ENCODE measurements around the gene PTPRD. TPM values are rescaled to one million over a fixed set of nuclear protein-coding genes. Genes with fewer than 3 reads are reported as not detected.

The PTPRD gene
- total RNA-seq, 1 experiment from 2014 or later: 32.5 TPM

DNA sequence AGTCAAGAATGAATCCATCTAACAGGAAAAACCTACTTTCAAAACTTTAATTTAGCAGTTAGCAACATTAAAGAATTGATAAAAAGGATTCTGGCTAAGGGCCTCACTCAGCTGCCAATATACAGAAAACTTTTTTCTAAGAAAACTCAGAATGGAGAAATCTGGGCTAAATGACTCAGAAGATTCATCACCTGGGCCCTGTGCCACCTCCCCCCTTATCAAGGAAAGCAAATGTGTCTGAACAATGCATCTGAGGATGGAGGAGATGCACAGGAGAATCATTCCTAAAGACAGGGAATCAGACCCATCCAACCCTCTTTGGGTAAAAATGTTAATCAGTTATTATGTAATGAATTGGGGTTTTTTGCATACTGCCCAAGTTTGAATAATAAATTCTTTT is 2221.2 kb downstream of the PTPRD start:
- no peak overlapping the region for H2BK5ac ChIP-seq (ENCODE audit: insufficient read length, low read length)
- no peak overlapping the region for H2AFZ ChIP-seq (ENCODE audit: low read length)
- no peak overlapping the region for H3K27ac ChIP-seq (ENCODE audit: insufficient read length, low read depth, low read length)
- no peak overlapping the region for H2BK12ac ChIP-seq (ENCODE audit: insufficient read length, low read depth, low read length)
- H3K4ac ChIP-seq (ENCODE audit: low read depth, low read length): no peak overlapping the region
- H3K56ac ChIP-seq (ENCODE audit: insufficient read length, low read depth, low read length): no peak overlapping the region
- H3K9me3 Mint-ChIP-seq: no peaks in the 10 kb centered on the region
- no peak overlapping the region for H3K14ac ChIP-seq (ENCODE audit: insufficient read depth, low read length)
- no peak overlapping the region for H3K18ac ChIP-seq (ENCODE audit: insufficient read length, low read depth, low read length)
- no peaks in the 10 kb centered on the region for H3K36me3 Mint-ChIP-seq (ENCODE audit: insufficient read depth in 1 of 3, low read depth in 3 of 3)
- H2BK20ac ChIP-seq (ENCODE audit: low read depth, low read length, poor library complexity, severe bottlenecking): no peak overlapping the region
- H3K23me2 ChIP-seq (ENCODE audit: insufficient read length, low read depth, low read length, poor library complexity, severe bottlenecking): no peaks in the 10 kb centered on the region
- H3K4me2 ChIP-seq (ENCODE audit: insufficient read depth, insufficient read length, low read length): no peak overlapping the region
- H2AK5ac ChIP-seq (ENCODE audit: insufficient read length, low read length): no peak overlapping the region
- no peaks in the 10 kb centered on the region for H3K79me2 ChIP-seq (ENCODE audit: insufficient read depth, low read length)
- H4K8ac ChIP-seq (replicated peaks; ENCODE audit: insufficient read length, low read depth, low read length): no peak overlapping the region
- no peak overlapping the region for H2BK15ac ChIP-seq (ENCODE audit: low read depth, low read length)
- no peaks in the 10 kb centered on the region for H3K9me3 ChIP-seq (ENCODE audit: control insufficient read depth, low read depth, low read length)
- no peak overlapping the region for H4K91ac ChIP-seq (ENCODE audit: insufficient read length, low read depth, low read length)
- no peak overlapping the region for H3T11ph ChIP-seq (ENCODE audit: low read length)
- no peak overlapping the region for H2BK120ac ChIP-seq (ENCODE audit: low read depth, low read length, poor library complexity, severe bottlenecking)
- H3K23ac ChIP-seq (ENCODE audit: insufficient read length, low read depth, low read length): no peak overlapping the region
- no peak overlapping the region for H3K4me3 Mint-ChIP-seq
- H3K4me1 Mint-ChIP-seq: peaks cover 19 to 20% of the 10 kb centered on the region in 2 experiments
- no peak for DNase-seq
- H3K79me1 ChIP-seq (ENCODE audit: insufficient read depth, low read depth, low read length, poor library complexity, severe bottlenecking): no peaks in the 10 kb centered on the region
- H3K27me3 ChIP-seq (ENCODE audit: insufficient read depth, low read length): no peaks in the 10 kb centered on the region
- no peaks in the 10 kb centered on the region for H3K27me3 Mint-ChIP-seq (ENCODE audit: low read depth)
- H3K9ac ChIP-seq (ENCODE audit: extremely low read depth, insufficient read length, low read length): no peak overlapping the region
- H4K20me1 ChIP-seq (ENCODE audit: control insufficient read depth, insufficient read depth, insufficient read length): no peaks in the 10 kb centered on the region
- H4K5ac ChIP-seq (ENCODE audit: insufficient read length, low read depth, low read length): no peak overlapping the region
- TF ChIP-seq, protein P1, sequence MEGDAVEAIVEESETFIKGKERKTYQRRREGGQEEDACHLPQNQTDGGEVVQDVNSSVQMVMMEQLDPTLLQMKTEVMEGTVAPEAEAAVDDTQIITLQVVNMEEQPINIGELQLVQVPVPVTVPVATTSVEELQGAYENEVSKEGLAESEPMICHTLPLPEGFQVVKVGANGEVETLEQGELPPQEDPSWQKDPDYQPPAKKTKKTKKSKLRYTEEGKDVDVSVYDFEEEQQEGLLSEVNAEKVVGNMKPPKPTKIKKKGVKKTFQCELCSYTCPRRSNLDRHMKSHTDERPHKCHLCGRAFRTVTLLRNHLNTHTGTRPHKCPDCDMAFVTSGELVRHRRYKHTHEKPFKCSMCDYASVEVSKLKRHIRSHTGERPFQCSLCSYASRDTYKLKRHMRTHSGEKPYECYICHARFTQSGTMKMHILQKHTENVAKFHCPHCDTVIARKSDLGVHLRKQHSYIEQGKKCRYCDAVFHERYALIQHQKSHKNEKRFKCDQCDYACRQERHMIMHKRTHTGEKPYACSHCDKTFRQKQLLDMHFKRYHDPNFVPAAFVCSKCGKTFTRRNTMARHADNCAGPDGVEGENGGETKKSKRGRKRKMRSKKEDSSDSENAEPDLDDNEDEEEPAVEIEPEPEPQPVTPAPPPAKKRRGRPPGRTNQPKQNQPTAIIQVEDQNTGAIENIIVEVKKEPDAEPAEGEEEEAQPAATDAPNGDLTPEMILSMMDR (conservative IDR thresholded peaks at IDR 0.05): no peak
- H3K4me1 ChIP-seq (ENCODE audit: insufficient read depth, low read length): no peaks in the 10 kb centered on the region; the same call in 1 of the 2 replicates
- no peak overlapping the region for H3K27ac Mint-ChIP-seq

Data from H9 (cell line).